CD4-positive, alpha-beta T cell treated with Interferon alpha-2 for 1 hour (primary cell): ENCODE data around the gene CPT1B.
"Not testable (repeated sequence)": the region's sequence is repeated elsewhere in the genome, so short reads cannot be mapped to it uniquely, and the experiment has no call there.

Experiments used
- DNase-seq, 2 donors: peaks; one replicate each; pipeline ENCODE4 v3.0.0-alpha.2; 2020 to 2022

The CPT1B gene

GRCh38 chr22:50526108-50526833, 52.0 kb downstream of the CPT1B start:
- peak; percentile 86 to 91 for DNase-seq

DNA sequence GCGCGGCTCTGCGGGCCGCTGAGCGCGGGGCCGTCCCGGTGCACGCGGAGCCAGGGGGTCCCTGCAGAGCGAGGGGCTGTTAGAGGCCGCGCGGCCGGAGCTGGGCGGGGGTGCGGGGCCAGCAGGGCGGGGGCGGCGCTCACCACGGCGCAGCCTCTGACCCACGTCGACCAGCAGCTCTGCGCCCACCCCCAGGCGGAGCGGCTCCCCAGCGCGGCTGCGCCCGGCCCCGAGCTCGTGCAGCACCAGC, 52.4 kb downstream of the CPT1B start:
- DNase-seq: no peak

DNA sequence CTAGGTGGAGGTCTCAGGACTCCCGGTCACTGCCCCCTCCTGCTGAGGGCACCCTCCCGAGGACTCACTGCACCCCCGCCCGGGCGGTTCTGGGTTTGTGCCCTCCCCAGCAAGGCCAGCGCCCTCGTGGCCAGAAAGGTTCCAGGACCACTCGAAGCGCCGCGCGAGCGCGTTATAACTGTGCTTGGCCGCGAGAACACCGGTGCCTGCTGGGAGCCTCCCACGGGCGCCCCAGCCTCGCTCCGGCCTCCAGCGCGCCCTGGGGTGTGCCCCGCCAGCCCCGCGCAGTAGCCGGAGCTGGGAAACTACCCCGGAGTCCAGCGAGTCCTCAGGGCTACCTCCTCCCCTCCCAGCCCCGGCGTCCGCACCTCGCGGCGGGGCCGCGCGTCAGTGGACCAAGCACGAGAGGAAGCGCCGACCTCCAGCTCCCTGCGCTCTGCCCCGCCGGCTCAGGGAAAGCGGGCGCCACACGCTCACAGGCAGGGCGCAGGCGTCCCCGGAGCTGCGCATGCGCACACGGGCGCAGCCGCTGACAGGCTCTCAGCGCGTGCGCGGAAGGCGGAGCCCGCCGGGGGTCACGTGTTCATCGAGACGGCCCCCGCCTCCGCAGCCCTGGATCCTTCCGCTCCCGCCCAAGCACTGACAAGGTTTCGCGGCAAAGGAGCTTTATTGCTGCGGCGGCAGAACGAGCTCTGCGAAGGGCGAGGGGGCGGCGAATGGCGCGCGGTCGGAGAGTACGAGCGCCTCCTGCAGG, 52.9 kb downstream of the CPT1B start, which contains the start of gene SCO2:
Gene SCO2, minus strand, starts transcription at position 495 of the 754 bp plus-strand sequence. CDS start 1,187 bp downstream, outside the sequence.
- peak; percentile 97 to 98 for DNase-seq

DNA sequence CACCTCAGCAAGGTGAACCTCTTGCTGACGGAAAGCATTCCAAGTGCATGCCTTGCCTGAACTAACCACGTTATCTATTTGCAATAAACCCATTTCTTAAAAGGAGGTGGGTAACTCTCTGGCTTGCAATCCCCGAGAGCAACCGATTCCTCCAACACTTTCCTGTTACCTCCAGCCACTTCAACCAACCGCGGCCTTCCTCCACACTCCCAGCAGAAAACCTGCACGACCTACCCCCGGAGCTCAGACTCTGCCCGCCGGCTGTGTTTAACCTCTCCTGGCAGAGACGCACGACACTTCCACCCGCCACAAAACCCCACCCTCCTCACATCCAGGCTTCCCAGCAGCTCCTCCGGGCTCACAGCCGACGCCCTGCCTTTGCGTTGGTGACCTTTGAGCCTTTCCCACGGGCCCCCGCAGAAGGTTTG, 53.5 kb downstream of the CPT1B start:
- DNase-seq: no peak

DNA sequence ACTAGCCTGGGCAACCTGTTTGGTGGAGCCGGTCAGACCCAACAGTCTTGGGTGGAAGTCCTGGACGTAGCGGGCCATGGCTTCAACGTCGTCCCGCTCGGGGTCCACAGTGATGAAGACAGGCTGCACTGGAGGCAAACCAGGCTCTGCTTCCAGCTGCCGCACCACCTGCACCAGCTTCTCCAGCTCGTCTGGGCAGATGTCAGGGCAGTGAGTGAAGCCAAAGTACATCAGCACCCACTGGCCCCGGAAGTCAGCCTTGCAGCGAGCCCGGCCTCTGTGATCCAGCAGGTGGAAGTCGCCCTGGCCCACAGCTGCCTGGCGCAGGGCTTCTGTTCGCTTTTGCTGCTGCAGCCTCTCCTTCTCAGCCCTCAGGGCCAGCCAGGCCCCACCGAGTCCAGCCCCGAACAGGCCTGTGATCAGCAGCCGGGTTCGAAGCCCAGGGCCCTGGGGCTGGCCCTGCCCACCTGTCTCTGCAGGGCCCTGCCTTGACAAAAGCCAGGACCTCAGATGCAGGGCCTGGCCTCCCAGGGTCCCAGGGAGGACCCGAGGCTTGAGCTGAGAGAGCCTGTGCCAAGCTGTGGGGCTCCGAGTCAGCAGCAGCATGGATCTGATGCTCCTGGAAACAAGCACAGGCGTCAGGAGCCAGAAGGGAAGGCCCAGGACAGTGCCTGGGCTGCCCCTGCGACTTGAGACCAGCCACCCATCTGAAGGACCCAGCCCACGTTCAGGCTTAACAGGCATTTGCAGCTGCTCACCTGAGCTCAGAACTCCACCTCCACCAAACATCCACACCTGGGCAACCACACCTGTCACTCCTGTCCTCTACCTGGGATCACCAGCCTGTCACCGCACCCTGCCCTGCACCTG, 54.2 kb downstream of the CPT1B start:
- no peak for DNase-seq

GRCh38 chr22:50523458-50523805, 54.8 kb downstream of the CPT1B start:
- DNase-seq: no peak

DNA sequence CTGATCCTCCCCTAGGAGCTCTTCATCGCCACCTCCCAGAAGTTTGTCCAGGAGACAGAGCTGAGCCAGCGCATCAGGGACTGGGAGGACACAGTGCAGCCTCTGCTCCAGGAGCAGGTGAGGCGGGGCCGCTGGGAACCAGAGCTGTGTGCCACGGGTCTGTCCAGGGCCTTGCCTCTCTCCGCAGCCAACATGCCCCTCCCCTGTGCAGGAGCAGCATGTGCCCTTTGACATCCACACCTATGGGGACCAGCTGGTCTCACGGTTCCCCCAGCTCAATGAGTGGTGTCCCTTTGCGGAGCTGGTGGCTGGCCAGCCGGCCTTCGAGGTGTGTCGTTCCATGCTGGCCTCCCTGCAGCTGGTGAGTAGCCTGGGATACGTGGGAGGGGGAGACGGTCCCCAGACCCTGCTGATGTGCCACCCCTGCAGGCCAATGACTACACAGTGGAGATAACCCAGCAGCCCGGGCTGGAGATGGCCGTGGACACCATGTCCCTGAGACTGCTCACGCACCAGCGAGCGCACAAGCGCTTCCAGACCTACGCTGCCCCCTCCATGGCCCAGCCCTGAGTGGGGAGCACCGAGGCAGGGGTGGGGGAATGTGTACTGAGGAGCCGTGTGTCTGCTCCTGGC, 55.3 kb downstream of the CPT1B start:
- DNase-seq: no peak

DNA sequence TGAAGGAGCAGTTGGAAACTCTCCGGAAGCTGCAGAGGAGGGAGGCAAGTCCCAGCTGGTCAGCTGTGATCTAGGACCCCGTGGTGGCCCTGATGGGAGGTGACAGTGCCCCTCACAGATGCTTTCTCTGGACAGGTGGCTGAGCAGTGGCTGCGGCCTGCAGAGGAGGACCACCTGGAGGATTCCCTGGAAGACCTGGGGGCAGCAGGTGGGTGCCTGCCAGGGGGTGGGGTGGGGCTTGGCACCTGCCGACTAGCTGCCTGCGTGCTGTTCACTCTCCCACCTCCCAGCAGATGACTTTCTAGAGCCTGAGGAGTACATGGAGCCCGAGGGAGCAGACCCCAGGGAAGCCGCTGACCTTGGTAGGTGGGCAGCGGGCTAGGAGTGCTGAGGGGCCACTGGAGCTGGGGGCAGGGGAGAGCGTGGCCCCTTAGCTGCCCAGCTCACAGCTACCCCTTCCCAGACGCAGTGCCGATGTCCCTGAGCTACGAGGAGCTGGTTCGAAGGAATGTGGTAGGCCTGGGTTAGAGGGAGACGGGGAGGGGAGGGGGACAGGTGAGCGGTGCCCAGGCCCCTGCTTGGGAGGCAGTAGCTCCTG, 55.9 kb downstream of the CPT1B start:
- DNase-seq: no peak

GRCh38 chr22:50521710-50522109, 56.5 kb downstream of the CPT1B start:
- no peak for DNase-seq

DNA sequence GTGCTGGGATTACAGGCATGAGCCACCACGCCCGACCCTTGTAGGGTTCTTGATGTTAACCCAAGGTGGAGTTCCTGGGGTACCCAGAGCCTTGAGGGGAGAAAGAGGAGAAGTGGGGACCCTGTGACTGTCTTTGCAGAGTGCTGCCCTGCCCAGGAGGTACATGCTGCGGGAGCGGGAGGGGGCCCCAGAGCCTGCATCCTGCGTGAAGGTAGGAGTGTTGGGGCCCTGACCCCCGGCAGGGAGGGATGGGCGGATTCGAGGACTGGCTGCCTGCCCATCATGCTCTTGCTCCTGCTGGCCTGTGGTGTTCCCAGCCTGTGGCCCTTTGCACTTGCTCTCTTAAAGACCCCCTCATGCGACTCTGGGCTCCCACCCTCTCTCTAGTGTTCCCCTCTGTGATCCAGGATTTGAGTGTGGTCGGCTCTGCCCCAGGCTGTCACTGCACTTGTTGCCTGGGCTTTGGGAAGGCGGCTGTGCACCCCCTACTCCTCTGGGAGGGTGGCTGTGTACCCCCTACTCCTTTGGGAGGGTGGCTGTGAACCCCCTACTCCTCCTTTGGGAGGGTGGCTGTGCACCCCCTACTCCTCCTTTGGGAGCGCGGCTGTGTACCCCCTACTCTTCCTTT, 57.3 kb downstream of the CPT1B start:
- DNase-seq: no peak

DNA sequence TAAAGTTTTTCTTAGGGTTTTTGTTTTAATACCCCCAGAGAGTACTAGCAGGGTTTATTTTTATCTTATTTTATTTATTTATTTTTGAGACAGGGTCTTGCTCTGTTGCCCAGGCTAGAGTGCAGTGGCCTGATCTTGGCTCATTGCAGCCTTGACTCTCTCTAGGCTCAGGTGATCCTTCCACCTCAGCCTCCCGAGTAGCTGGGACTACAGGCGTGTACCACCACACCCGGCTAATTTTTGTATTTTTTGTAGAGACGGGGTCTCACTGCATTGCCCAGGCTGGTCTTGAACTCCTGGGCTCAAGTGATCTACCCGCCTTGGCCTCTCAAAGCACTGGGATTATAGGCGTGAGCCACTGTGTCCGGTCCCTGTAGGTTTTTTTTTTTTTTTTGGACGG, 58.0 kb downstream of the CPT1B start:
- DNase-seq: not testable (repeated sequence)

GRCh38 chr22:50519151-50519550, 59.1 kb downstream of the CPT1B start:
- DNase-seq: no peak
